ENCODE data around the gene AP1B1.

- no peak for TF ChIP-seq CTCF (IDR thresholded peaks at IDR 0.05; ENCODE audit: low read depth, low read length, missing input control)
- no peak for TF ChIP-seq TAF1 (conservative IDR thresholded peaks at IDR 0.05)
- TF ChIP-seq MAX (IDR thresholded peaks at IDR 0.05) = no peak
- peak; percentile 56 for TF ChIP-seq SP1 (IDR thresholded peaks at IDR 0.05)
- TF ChIP-seq JUND (IDR thresholded peaks at IDR 0.05) = no peak
- no peak for TF ChIP-seq YY1 (IDR thresholded peaks at IDR 0.05)
- TF ChIP-seq GABPA (IDR thresholded peaks at IDR 0.05 in 1 of 2, conservative IDR thresholded peaks at IDR 0.05 in 1 of 2) = no peak
- TF ChIP-seq ZBTB33 (IDR thresholded peaks at IDR 0.05) = no peak
- no peak for TF ChIP-seq RAD21 (IDR thresholded peaks at IDR 0.05)
- TF ChIP-seq ATF3 (IDR thresholded peaks at IDR 0.05) = no peak
- TF ChIP-seq EGR1 (IDR thresholded peaks at IDR 0.05; ENCODE audit: low read depth in 2 of 2) = no peak
- no peak for TF ChIP-seq REST (IDR thresholded peaks at IDR 0.05)
- no peak for TF ChIP-seq FOXA1 (IDR thresholded peaks at IDR 0.05)
These were observed 10.4 kb downstream of the AP1B1 start for GRCh38 chr22:29377979-29378378.
